Activated CD8-positive, alpha-beta T cell treated with anti-CD3 and anti-CD28 coated beads for 36 hours (primary cell): ENCODE data around the gene SLC35F3. TPM values are rescaled to one million over a fixed set of nuclear protein-coding genes. Genes with fewer than 3 reads are reported as not detected.

Experiments used
- ATAC-seq: fragments of 200-7000 bp; cut with Tn5 transposase; one replicate; pipeline ENCODE4 v1.10.0; 2021; ENCODE audit warnings: mild to moderate bottlenecking, moderate library complexity
- CTCF ChIA-PET: fragments of 350-600 bp; sonication (Branson Sonifier 250); formaldehyde crosslinking; loops from one replicate; lab custom pipeline; 2021; ENCODE audit warnings: antibody characterized with exemption; lab: Charles Lee
- POLR2A ChIA-PET: fragments of 350-600 bp; sonication (Branson Sonifier 250); formaldehyde crosslinking; loops from one replicate; lab custom pipeline; 2021; ENCODE audit warnings: antibody characterized with exemption; lab: Charles Lee
- DNase-seq: peaks from one replicate; pipeline ENCODE4 v3.0.0-alpha.2; 2020
- H3K27ac Mint-ChIP-seq: one replicate; pipeline ENCODE4 v1.8.0; 2021; ENCODE audit warnings: mild to moderate bottlenecking, mixed read lengths
- H3K27me3 Mint-ChIP-seq: one replicate; pipeline ENCODE4 v1.8.0; 2021; ENCODE audit warnings: mixed read lengths
- H3K36me3 Mint-ChIP-seq: one replicate; pipeline ENCODE4 v1.8.0; 2021; ENCODE audit warnings: low read depth, mixed read lengths
- H3K4me1 Mint-ChIP-seq: one replicate; pipeline ENCODE4 v1.8.0; 2021; ENCODE audit warnings: low read depth, mixed read lengths
- H3K4me3 Mint-ChIP-seq: one replicate; pipeline ENCODE4 v1.8.0; 2021; ENCODE audit warnings: mild to moderate bottlenecking, moderate library complexity, mixed read lengths
- H3K9me3 Mint-ChIP-seq: one replicate; pipeline ENCODE4 v1.8.0; 2021; ENCODE audit warnings: mixed read lengths
- intact Hi-C: fragments of 100-400 bp; cut with micrococcal nuclease; formaldehyde crosslinking; loops from one replicate; pipeline ENCODE4 v1.10.0; 2022
- total RNA-seq, 2 experiments: library from RNA; stranded (reverse); gene quantifications; one replicate each; pipeline ENCODE4 v1.2.3, GENCODE V29; 2021
- TF ChIP-seq, protein P1 (sequence below): fragments of 200-600 bp; IDR thresholded peaks from one replicate; pipeline ENCODE4 v1.8.0; 2022; ENCODE audit warnings: antibody characterized with exemption, mild to moderate bottlenecking

SLC35F3 gene
- total RNA-seq, 2 experiments from 2014 or later, result 3.1 to 3.5 TPM

DNA sequence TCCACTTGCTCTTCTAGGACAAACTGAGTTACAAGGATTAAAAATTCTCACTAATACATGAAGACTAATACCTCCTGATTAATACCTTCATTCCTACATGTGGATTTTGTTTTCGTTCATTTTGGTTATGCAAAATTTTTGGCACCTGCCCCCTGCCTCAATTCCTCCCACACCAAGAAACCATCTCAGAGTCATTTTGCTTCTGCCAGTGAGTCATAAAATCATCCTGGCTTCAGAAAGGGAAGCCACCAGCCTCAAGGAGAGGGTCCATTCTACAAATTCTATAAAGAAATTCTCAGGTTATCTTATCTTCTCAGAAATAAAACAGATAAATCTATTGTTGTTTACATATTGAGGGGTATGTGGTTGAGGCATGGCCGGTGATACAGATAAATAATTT lies 365.6 kb downstream of the SLC35F3 start:
- Mint-ChIP-seq H3K4me1 (peaks cover 29% of the 10 kb centered on the region), H3K27ac (peak overlapping the region; percentile 46), H3K27me3 (peaks cover 23% of the 10 kb centered on the region), H3K4me3 (no peak overlapping the region), H3K9me3 (no peaks in the 10 kb centered on the region), H3K36me3 (no peaks in the 10 kb centered on the region)
- ATAC-seq, result no peak
- DNase-seq, result no peak
- intact Hi-C loops, result no loop called here
- ChIA-PET POLR2A (no interaction called here), CTCF (interaction anchor here (2.6 kb wide), 1 partner anchor 40 kb away, joined by 9 read pairs; no protein-coding TSS in a partner anchor)
- TF ChIP-seq, protein P1, sequence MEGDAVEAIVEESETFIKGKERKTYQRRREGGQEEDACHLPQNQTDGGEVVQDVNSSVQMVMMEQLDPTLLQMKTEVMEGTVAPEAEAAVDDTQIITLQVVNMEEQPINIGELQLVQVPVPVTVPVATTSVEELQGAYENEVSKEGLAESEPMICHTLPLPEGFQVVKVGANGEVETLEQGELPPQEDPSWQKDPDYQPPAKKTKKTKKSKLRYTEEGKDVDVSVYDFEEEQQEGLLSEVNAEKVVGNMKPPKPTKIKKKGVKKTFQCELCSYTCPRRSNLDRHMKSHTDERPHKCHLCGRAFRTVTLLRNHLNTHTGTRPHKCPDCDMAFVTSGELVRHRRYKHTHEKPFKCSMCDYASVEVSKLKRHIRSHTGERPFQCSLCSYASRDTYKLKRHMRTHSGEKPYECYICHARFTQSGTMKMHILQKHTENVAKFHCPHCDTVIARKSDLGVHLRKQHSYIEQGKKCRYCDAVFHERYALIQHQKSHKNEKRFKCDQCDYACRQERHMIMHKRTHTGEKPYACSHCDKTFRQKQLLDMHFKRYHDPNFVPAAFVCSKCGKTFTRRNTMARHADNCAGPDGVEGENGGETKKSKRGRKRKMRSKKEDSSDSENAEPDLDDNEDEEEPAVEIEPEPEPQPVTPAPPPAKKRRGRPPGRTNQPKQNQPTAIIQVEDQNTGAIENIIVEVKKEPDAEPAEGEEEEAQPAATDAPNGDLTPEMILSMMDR, result no peak

DNA sequence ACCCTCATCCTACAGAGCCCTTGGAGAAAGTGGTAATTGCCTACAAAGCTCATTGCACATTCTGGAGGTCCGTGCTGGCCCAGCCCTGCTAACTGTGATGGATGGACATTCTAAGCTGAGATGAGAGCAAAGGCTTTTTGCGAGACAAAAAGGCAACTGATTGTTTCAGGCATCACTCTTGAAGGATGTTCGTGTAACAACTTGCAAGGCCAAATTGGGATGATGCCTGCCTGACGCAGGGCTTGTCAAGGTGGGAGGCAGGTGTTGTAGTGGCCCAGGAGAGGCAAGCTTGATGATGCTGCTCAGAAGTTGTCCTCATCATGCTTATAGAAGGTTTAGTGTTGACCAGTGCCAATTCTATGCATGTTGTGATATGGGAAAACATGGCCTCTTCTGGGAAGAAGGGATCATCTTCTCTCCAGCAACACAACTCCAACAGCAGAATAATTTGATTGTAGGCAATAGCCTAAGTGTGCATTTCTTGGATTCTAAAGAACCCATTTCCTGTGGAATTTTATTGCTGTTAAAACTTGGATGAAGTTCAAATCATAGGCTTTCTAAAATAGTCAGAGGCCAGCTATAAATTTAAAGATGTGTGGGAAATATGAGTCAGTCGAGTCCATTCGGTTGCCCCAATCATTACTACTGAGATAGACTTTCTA lies 366.2 kb downstream of the SLC35F3 start:
- ATAC-seq (peak; percentile 11), DNase-seq (no peak)
- Mint-ChIP-seq H3K27me3 (peaks cover 26% of the 10 kb centered on the region), H3K4me1 (peaks cover 29% of the 10 kb centered on the region), H3K36me3 (no peaks in the 10 kb centered on the region), H3K4me3 (no peak overlapping the region), H3K27ac (peak overlapping the region; percentile 46), H3K9me3 (no peaks in the 10 kb centered on the region)
- intact Hi-C loops, result no loop called here
- ChIA-PET POLR2A (no interaction called here), CTCF (interaction anchor here (2.6 kb wide), 1 partner anchor 39 kb away, joined by 9 read pairs; no protein-coding TSS in a partner anchor)
- TF ChIP-seq, protein P1, result no peak

DNA sequence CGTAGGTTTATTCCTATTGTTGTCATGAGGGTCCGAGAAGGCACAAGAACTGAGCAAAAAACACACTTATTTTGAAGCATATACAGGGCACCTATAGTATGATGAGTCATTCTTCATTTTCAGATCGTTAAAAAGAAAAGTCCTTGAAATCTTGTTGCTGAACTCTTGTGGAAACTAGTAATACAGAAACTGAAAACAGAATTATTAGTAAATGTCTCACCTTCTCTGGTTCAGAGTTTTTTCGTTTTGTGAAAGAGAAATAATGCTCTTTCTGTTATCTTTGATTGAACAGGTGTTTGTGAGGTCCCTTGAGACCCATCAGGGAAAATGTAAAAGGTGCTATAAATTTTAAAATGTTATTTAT lies 366.7 kb downstream of the SLC35F3 start:
- peaks cover 25% of the 10 kb centered on the region for H3K27me3 Mint-ChIP-seq
- peaks cover 29% of the 10 kb centered on the region for H3K4me1 Mint-ChIP-seq
- no peaks in the 10 kb centered on the region for H3K36me3 Mint-ChIP-seq
- H3K4me3 Mint-ChIP-seq, result no peak overlapping the region
- no peaks in the 10 kb centered on the region for H3K9me3 Mint-ChIP-seq
- DNase-seq (no peak), ATAC-seq (peak; percentile 95)
- TF ChIP-seq, protein P1, result no peak
- CTCF ChIA-PET, result no interaction called here
- intact Hi-C loops, result no loop called here
- POLR2A ChIA-PET, result interaction anchor here (0.8 kb wide), 1 partner anchor 106 kb away, joined by 3 read pairs; no protein-coding TSS in a partner anchor
- H3K27ac Mint-ChIP-seq, result peak overlapping the region; percentile 46

DNA sequence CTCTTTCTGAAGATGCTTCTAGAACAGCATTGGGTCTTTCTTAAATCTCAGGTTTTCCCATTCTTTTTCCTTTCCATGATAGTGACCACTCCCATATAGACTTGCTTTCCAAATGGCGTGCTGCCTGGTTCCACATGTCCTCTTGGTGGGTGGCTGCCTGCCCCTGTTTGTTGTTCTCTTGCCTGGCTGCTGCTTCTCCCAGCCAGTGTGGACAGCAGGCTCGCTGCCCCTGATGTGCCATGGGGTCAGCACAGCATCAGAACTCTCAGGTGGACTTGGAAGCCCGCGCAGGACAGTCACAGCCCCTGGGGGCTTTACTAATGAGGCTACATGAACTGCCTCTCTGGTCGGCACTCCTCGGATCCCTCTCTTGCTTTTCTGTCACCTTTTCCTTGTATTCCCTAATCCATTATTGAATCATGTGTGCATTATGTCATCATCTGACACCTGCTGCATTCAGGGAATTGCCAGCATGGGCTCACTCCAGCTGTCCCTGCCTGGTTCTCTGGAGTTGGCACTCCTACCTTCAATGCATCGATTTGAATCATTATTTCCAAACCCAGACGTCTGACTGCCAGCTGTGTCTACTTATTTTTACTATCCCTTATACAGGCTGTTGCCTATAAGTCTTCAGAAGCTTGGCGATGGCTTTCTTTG lies 368.3 kb downstream of the SLC35F3 start:
- Mint-ChIP-seq H3K9me3 (no peaks in the 10 kb centered on the region), H3K36me3 (no peaks in the 10 kb centered on the region), H3K4me1 (peaks cover 29% of the 10 kb centered on the region), H3K27ac (no peak overlapping the region), H3K27me3 (peaks cover 25% of the 10 kb centered on the region), H3K4me3 (no peak overlapping the region)
- intact Hi-C loops, result no loop called here
- CTCF ChIA-PET, result interaction anchor here (1.9 kb wide), 1 partner anchor 37 kb away, joined by 4 read pairs; no protein-coding TSS in a partner anchor
- no peak for DNase-seq
- POLR2A ChIA-PET, result interaction anchor here (0.5 kb wide), 1 partner anchor 108 kb away, joined by 3 read pairs; no protein-coding TSS in a partner anchor
- TF ChIP-seq, protein P1, result no peak
- no peak for ATAC-seq

DNA sequence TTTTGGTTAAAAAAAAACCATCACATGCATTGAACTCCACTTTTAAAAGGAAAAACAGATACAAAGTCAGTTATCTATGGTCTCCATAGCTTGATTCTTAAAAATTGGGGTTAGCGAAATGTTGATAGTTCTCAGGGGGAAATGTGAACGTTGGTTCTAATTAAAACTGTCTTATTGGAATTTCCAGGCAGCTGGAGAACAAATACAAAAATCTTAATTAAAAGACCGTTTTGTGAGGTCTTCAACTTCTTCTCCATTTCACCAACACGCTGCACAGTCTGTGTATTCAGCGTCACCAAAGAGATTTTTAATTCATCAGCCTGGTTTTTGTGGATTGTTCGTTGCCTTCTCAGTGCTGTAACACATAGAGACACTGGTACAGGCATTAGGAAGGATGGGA lies 369.5 kb downstream of the SLC35F3 start:
- intact Hi-C loops, result no loop called here
- TF ChIP-seq, protein P1, result no peak
- no peak overlapping the region for H3K4me3 Mint-ChIP-seq
- peaks cover 25% of the 10 kb centered on the region for H3K27me3 Mint-ChIP-seq
- DNase-seq (no peak), ATAC-seq (no peak)
- no peak overlapping the region for H3K27ac Mint-ChIP-seq
- peaks cover 29% of the 10 kb centered on the region for H3K4me1 Mint-ChIP-seq
- H3K9me3 Mint-ChIP-seq, result no peaks in the 10 kb centered on the region
- ChIA-PET POLR2A (interaction anchor here (0.6 kb wide), 1 partner anchor 31 kb away, joined by 3 read pairs; no protein-coding TSS in a partner anchor), CTCF (interaction anchor here (1.9 kb wide), 1 partner anchor 36 kb away, joined by 4 read pairs; no protein-coding TSS in a partner anchor)
- H3K36me3 Mint-ChIP-seq, result no peaks in the 10 kb centered on the region
